BJ (cell line): ENCODE measurements around the gene DDX52. TPM values are rescaled to one million over a fixed set of nuclear protein-coding genes. Genes with fewer than 3 reads are reported as not detected.
"Not testable (repeated sequence)": the region's sequence is repeated elsewhere in the genome, so short reads cannot be mapped to it uniquely, and the experiment has no call there.

Experiments
- CTCF ChIA-PET: fragments of 350-600 bp; formaldehyde crosslinking; extraction: SDS; loops from one replicate; lab custom pipeline; 2021; ENCODE audit warnings: antibody characterized with exemption, inconsistent platforms; lab: Yijun Ruan, JAX
- POLR2A ChIA-PET: fragments of 300-600 bp; sonication (Branson Sonifier 250); formaldehyde crosslinking; extraction: SDS; loops from one replicate; lab custom pipeline; 2021; ENCODE audit warnings: antibody characterized with exemption; lab: Charles Lee
- DNase-seq: peaks from one replicate; pipeline ENCODE4 v3.0.0-alpha.2; 2011; ENCODE audit warnings: low read depth
- H3K27me3 ChIP-seq: 2 replicates; pipeline ENCODE4 v1.6.0; 2011; ENCODE audit warnings: low read length; ENCODE audit not compliant: control insufficient read depth, insufficient read depth
- H3K36me3 ChIP-seq: 2 replicates; pipeline ENCODE4 v1.5.1; 2011; ENCODE audit warnings: low read length; ENCODE audit not compliant: control insufficient read depth, insufficient read depth
- H3K4me3 ChIP-seq: 2 replicates; pipeline ENCODE4 v1.5.1; 2011; ENCODE audit warnings: low read depth, mild to moderate bottlenecking, control low read depth, low read length
- polyA plus RNA-seq: library from polyadenylated mRNA; depleted of rRNA; stranded (reverse); fragments of >200 nt; gene quantifications from 2 replicates; pipeline ENCODE4 v1.2.3, GENCODE V29; 2011
- TF ChIP-seq, protein P1 (sequence below): IDR thresholded peaks from 2 replicates; pipeline ENCODE4 v1.5.1; 2011; ENCODE audit warnings: low read depth, mild to moderate bottlenecking, control low read depth, inconsistent platforms, low read length, moderate library complexity; ENCODE audit not compliant: insufficient read depth

The DDX52 gene
- polyA plus RNA-seq, 1 experiment: 14.7 TPM

DNA sequence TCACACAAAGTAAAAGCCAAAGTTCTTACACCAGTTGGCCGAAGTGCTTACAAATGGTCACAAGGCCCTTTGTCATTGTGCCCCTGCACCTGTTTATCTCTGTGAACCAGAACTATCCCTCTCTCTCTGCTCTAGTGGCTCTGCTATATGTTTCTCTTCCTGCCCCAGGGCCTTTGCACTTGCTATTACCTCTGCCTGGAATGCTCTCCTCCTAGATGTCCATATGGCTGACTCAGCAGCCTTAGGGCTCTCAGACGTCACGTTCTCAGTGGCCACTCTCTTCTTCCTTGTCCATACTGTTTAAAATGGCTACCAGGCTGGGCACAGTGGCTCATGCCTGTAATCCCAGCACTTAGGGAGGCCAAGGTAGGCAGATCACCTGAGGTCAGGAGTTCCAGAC lies 38.8 kb upstream of the DDX52 start:
- TF ChIP-seq, protein P1, sequence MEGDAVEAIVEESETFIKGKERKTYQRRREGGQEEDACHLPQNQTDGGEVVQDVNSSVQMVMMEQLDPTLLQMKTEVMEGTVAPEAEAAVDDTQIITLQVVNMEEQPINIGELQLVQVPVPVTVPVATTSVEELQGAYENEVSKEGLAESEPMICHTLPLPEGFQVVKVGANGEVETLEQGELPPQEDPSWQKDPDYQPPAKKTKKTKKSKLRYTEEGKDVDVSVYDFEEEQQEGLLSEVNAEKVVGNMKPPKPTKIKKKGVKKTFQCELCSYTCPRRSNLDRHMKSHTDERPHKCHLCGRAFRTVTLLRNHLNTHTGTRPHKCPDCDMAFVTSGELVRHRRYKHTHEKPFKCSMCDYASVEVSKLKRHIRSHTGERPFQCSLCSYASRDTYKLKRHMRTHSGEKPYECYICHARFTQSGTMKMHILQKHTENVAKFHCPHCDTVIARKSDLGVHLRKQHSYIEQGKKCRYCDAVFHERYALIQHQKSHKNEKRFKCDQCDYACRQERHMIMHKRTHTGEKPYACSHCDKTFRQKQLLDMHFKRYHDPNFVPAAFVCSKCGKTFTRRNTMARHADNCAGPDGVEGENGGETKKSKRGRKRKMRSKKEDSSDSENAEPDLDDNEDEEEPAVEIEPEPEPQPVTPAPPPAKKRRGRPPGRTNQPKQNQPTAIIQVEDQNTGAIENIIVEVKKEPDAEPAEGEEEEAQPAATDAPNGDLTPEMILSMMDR: no peak
- ChIA-PET POLR2A (no interaction called here), CTCF (interaction anchor here (1.2 kb wide), 1 partner anchor 23 kb away, joined by 3 read pairs; no protein-coding TSS in a partner anchor)

DNA sequence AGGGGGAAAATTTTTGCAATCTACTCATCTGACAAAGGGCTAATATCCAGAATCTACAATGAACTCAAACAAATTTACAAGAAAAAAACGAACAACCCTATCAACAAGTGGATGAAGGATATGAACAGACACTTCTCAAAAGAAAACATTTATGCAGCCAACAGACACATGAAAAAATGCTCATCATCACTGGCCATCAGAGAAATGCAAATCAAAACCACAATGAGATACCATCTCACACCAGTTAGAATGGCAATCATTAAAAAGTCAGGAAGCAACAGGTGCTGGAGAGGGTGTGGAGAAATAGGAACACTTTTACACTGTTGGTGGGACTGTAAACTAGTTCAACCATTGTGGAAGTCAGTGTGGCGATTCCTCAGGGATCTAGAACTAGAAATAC lies 36.7 kb upstream of the DDX52 start:
- POLR2A ChIA-PET, H3K4me3 ChIP-seq, H3K36me3 ChIP-seq, DNase-seq, H3K27me3 ChIP-seq, CTCF ChIA-PET: not testable (repeated sequence)

More for the DNA sequence above, 38.8 kb upstream of the DDX52 start:
- H3K36me3 ChIP-seq: no peaks in the 10 kb centered on the region
- no peak for DNase-seq
- no peak overlapping the region for H3K4me3 ChIP-seq
- no peaks in the 10 kb centered on the region for H3K27me3 ChIP-seq

DNA sequence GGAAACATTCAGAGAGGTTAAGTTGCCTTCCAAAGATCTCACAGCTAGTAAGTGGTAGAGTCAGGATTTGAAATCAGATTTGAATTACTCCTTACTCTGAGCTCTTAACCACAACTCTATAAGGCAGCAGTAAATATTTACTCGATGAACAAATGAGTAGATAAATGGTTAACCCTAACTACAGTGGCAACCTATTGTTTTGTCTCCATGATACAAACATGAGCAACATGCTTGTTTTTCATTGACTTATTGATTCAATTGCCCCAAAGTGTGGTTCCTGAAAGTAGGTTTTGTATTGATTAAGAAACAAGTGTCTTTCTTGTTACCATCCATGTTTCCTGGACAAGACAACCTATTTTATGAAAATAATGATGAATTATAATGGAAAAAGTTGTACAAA lies 34.8 kb upstream of the DDX52 start:
- no peaks in the 10 kb centered on the region for H3K36me3 ChIP-seq
- TF ChIP-seq, protein P1: no peak
- no peaks in the 10 kb centered on the region for H3K27me3 ChIP-seq
- ChIA-PET CTCF (no interaction called here), POLR2A (no interaction called here)
- no peak for DNase-seq
- H3K4me3 ChIP-seq: no peak overlapping the region

DNA sequence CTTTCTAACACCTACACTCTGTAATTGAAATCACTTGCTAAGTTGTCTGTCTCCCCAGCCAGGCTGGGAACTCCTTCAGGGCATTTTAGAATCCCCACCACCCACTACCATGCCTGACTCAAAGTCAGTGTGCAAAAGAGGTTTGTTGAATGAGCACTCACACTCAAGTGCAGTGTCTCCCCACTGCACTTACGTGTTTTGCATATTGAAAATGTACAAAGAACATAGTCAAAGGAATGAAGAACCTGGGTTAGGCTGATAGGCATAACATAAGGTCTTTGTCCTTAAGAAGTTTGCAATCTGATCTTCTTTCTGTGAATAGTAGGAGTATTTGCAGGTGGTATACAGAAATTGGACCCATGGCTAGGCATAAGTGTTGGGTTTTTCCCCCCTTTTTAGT lies 33.8 kb upstream of the DDX52 start:
- TF ChIP-seq, protein P1: no peak
- Histone ChIP-seq H3K36me3 (no peaks in the 10 kb centered on the region), H3K27me3 (no peaks in the 10 kb centered on the region), H3K4me3 (no peak overlapping the region)
- POLR2A ChIA-PET: no interaction called here
- CTCF ChIA-PET: no interaction called here
- no peak for DNase-seq

DNA sequence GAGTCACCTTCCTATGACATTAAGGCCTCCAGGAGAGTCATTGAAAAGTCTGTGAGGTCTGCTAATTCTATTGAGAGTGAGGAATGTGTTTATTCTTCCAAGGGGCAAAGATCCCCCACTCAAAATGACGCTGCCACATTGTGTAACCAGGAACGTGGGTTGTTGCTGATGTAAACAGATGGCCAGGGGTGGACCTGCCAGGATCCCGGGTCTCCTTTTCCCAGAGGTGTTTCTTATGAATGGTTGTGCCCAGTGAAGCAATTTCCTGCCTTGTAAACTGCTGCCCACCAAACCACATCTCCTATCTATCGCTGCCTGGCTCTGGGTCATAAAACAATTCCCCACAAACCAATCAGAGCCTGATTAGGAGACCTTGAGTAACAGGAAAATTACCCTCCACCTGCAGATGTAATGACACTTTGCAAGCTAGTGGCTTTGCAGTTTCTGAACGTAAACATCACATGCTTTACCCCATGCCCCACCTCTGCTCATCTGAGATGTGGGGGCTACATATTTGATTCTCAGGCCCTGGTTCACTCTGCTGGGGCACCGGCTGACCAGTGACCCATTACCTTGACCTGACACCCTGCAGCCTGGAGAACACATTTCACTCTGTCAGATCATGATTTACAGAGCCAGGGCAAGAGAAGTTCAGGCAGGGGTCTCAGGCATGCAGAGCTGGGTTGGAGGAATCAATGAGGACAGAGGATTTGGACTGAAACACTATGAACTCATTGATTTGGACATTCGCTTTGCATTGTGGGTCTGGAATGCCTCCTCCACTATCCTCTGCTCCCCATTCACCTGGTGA lies 33.1 kb upstream of the DDX52 start:
- TF ChIP-seq, protein P1: no peak
- no peak for DNase-seq
- H3K36me3 ChIP-seq: no peaks in the 10 kb centered on the region
- POLR2A ChIA-PET: no interaction called here
- no peaks in the 10 kb centered on the region for H3K27me3 ChIP-seq
- CTCF ChIA-PET: interaction anchor here (0.8 to 1.0 kb wide), 2 partner anchors 17 to 26 kb away, joined by 3 to 4 read pairs; no protein-coding TSS in a partner anchor
- H3K4me3 ChIP-seq: no peak overlapping the region
